BJ (cell line): ENCODE data around the gene MALRD1. TPM values are rescaled to one million over a fixed set of nuclear protein-coding genes. Genes with fewer than 3 reads are reported as not detected.

Experiments used
- CTCF ChIA-PET: fragments of 350-600 bp; formaldehyde crosslinking; extraction: SDS; loops from one replicate; lab custom pipeline; 2021; ENCODE audit warnings: antibody characterized with exemption, inconsistent platforms; lab: Yijun Ruan, JAX
- POLR2A ChIA-PET: fragments of 300-600 bp; sonication (Branson Sonifier 250); formaldehyde crosslinking; extraction: SDS; loops from one replicate; lab custom pipeline; 2021; ENCODE audit warnings: antibody characterized with exemption; lab: Charles Lee
- DNase-seq: peaks from one replicate; pipeline ENCODE4 v3.0.0-alpha.2; 2011; ENCODE audit warnings: low read depth
- H3K27me3 ChIP-seq: 2 replicates; pipeline ENCODE4 v1.6.0; 2011; ENCODE audit warnings: low read length; ENCODE audit not compliant: control insufficient read depth, insufficient read depth
- H3K36me3 ChIP-seq: 2 replicates; pipeline ENCODE4 v1.5.1; 2011; ENCODE audit warnings: low read length; ENCODE audit not compliant: control insufficient read depth, insufficient read depth
- H3K4me3 ChIP-seq: 2 replicates; pipeline ENCODE4 v1.5.1; 2011; ENCODE audit warnings: low read depth, mild to moderate bottlenecking, control low read depth, low read length
- CTCF ChIP-seq: IDR thresholded peaks from 2 replicates; pipeline ENCODE4 v1.5.1; 2011; ENCODE audit warnings: low read depth, mild to moderate bottlenecking, control low read depth, inconsistent platforms, low read length, moderate library complexity; ENCODE audit not compliant: insufficient read depth
- polyA minus RNA-seq: library from RNA; depleted of rRNA, polyadenylated mRNA; stranded (reverse); fragments of >200 nt; gene quantifications from 2 replicates; pipeline ENCODE4 v1.2.3, GENCODE V29; 2011; rRNA and poly(A)+ RNA removed
- polyA plus RNA-seq: library from polyadenylated mRNA; depleted of rRNA; stranded (reverse); fragments of >200 nt; gene quantifications from 2 replicates; pipeline ENCODE4 v1.2.3, GENCODE V29; 2011; rRNA removed

Gene MALRD1
- polyA plus RNA-seq: not detected in 2 replicates
- polyA minus RNA-seq: not detected in 2 replicates

GRCh38 chr10:19048489-19048888 is at the start of gene MALRD1:
TSS of gene MALRD1 (plus strand) at chr10:19048801. CDS start at chr10:19048939, 138 bp downstream.
- POLR2A ChIA-PET: no interaction called here
- CTCF ChIA-PET: no interaction called here

GRCh38 chr10:19003341-19003740 is 45.3 kb upstream of the MALRD1 start:
- TF ChIP-seq CTCF: no peak
- DNase-seq: no peak
- no peak overlapping the region for H3K4me3 ChIP-seq
- no peaks in the 10 kb centered on the region for H3K27me3 ChIP-seq
- no peaks in the 10 kb centered on the region for H3K36me3 ChIP-seq
- POLR2A ChIA-PET: no interaction called here
- CTCF ChIA-PET: no interaction called here

More at GRCh38 chr10:19048489-19048888, at the start of gene MALRD1:
- no peak for DNase-seq
- no peaks in the 10 kb centered on the region for H3K27me3 ChIP-seq
- no peak within 1 kb of the TSS for H3K4me3 ChIP-seq
- no peaks in the 10 kb centered on the region for H3K36me3 ChIP-seq
- no peak for TF ChIP-seq CTCF

GRCh38 chr10:19012111-19012510 is 36.5 kb upstream of the MALRD1 start:
- H3K27me3 ChIP-seq: no peaks in the 10 kb centered on the region
- ChIA-PET CTCF (no interaction called here), POLR2A (no interaction called here)
- H3K4me3 ChIP-seq: no peak overlapping the region
- TF ChIP-seq CTCF: no peak
- no peaks in the 10 kb centered on the region for H3K36me3 ChIP-seq
- no peak for DNase-seq

GRCh38 chr10:19014034-19014433 is 34.6 kb upstream of the MALRD1 start:
- ChIA-PET POLR2A (no interaction called here), CTCF (no interaction called here)
- TF ChIP-seq CTCF: no peak
- no peaks in the 10 kb centered on the region for H3K36me3 ChIP-seq
- peak; percentile 15 for DNase-seq
- no peak overlapping the region for H3K4me3 ChIP-seq
- no peaks in the 10 kb centered on the region for H3K27me3 ChIP-seq

GRCh38 chr10:19014498-19014897 is 34.1 kb upstream of the MALRD1 start:
- no peak for DNase-seq
- CTCF ChIA-PET: no interaction called here
- POLR2A ChIA-PET: no interaction called here

More at GRCh38 chr10:19014498-19014897, 34.1 kb upstream of the MALRD1 start:
- Histone ChIP-seq H3K4me3 (no peak overlapping the region), H3K27me3 (no peaks in the 10 kb centered on the region), H3K36me3 (no peaks in the 10 kb centered on the region)
- TF ChIP-seq CTCF: no peak
